ENCODE measurements around the gene RBM15.

The RBM15 gene

GRCh38 chr1:110340207-110340468 lies 961 bp downstream of the RBM15 start:
- H3K9me2 ChIP-seq (ENCODE audit: low read depth, low read length) = no peaks in the 10 kb centered on the region
- H3K79me2 ChIP-seq (ENCODE audit: insufficient read depth, low read length) = peaks cover 55% of the 10 kb centered on the region

GRCh38 chr1:110341146-110341871 lies 2.1 kb downstream of the RBM15 start:
- H3K4me1 ChIP-seq (ENCODE audit: insufficient read depth, low read length, severe bottlenecking) = peaks cover 73% of the 10 kb centered on the region
- H3K9me2 ChIP-seq (ENCODE audit: low read depth, low read length) = no peaks in the 10 kb centered on the region
- peak overlapping the region; percentile 74 for H3K4me2 ChIP-seq (ENCODE audit: low read length)
- H3K9me3 ChIP-seq (ENCODE audit: low read length) = no peaks in the 10 kb centered on the region
- peaks cover 60% of the 10 kb centered on the region for H3K36me3 ChIP-seq (ENCODE audit: insufficient read depth, low read length)
- H3K27me3 ChIP-seq (ENCODE audit: insufficient read depth, low read length) = no peaks in the 10 kb centered on the region
- peaks cover 4% of the 10 kb centered on the region; the same call in 1 of the 2 replicates for H4K20me1 ChIP-seq (ENCODE audit: insufficient read depth, low read length)
- peak overlapping the region; percentile 92 for H3K9ac ChIP-seq (ENCODE audit: low read length)
- peak overlapping the region; percentile 12 for H3K27ac ChIP-seq (ENCODE audit: low read depth, low read length, poor library complexity, severe bottlenecking)
- TF ChIP-seq EZH2 (IDR thresholded peaks at IDR 0.05; ENCODE audit: borderline replicate concordance, low read length) = no peak
- no peak for TF ChIP-seq CTCF (IDR thresholded peaks at IDR 0.05; ENCODE audit: low read length)
- H3K79me2 ChIP-seq (ENCODE audit: insufficient read depth, low read length) = peaks cover 67% of the 10 kb centered on the region
- H3K4me3 ChIP-seq (ENCODE audit: low read depth, low read length, poor library complexity, severe bottlenecking) = peak overlapping the region; percentile 82
- no peaks in the 10 kb centered on the region for H3F3A ChIP-seq (ENCODE audit: insufficient read depth, low read length)
- no peak overlapping the region for H2AFZ ChIP-seq (ENCODE audit: low read length)

More at GRCh38 chr1:110340207-110340468, 961 bp downstream of the RBM15 start:
- H3K4me1 ChIP-seq (ENCODE audit: insufficient read depth, low read length, severe bottlenecking) = peaks cover 62% of the 10 kb centered on the region
- H3K4me3 ChIP-seq (ENCODE audit: low read depth, low read length, poor library complexity, severe bottlenecking) = peak overlapping the region; percentile 82
- TF ChIP-seq CTCF (IDR thresholded peaks at IDR 0.05; ENCODE audit: low read length) (peak; percentile 9; the same call in 1 of the 2 replicates), EZH2 (IDR thresholded peaks at IDR 0.05; ENCODE audit: borderline replicate concordance, low read length) (no peak)
- H4K20me1 ChIP-seq (ENCODE audit: insufficient read depth, low read length) = peaks cover 4% of the 10 kb centered on the region; the same call in 1 of the 2 replicates
- H2AFZ ChIP-seq (ENCODE audit: low read length) = no peak overlapping the region
- no peaks in the 10 kb centered on the region for H3K27me3 ChIP-seq (ENCODE audit: insufficient read depth, low read length)
- H3K4me2 ChIP-seq (ENCODE audit: low read length) = peak overlapping the region; percentile 74
- peak overlapping the region; percentile 97 for H3K27ac ChIP-seq (ENCODE audit: low read depth, low read length, poor library complexity, severe bottlenecking)
- peak overlapping the region; percentile 92 for H3K9ac ChIP-seq (ENCODE audit: low read length)
- H3F3A ChIP-seq (ENCODE audit: insufficient read depth, low read length) = no peaks in the 10 kb centered on the region
- peaks cover 50% of the 10 kb centered on the region for H3K36me3 ChIP-seq (ENCODE audit: insufficient read depth, low read length)
- no peaks in the 10 kb centered on the region for H3K9me3 ChIP-seq (ENCODE audit: low read length)

- Histone ChIP-seq H3K4me2 (ENCODE audit: low read length) (peak overlapping the region; percentile 74), H3K4me3 (ENCODE audit: low read depth, low read length, poor library complexity, severe bottlenecking) (peak overlapping the region; percentile 82), H2AFZ (ENCODE audit: low read length) (no peak overlapping the region), H3K9me3 (ENCODE audit: low read length) (no peaks in the 10 kb centered on the region), H3K4me1 (ENCODE audit: insufficient read depth, low read length, severe bottlenecking) (peaks cover 74% of the 10 kb centered on the region), H3K9ac (ENCODE audit: low read length) (peak overlapping the region; percentile 92), H3K36me3 (ENCODE audit: insufficient read depth, low read length) (peaks cover 66% of the 10 kb centered on the region), H3K27me3 (ENCODE audit: insufficient read depth, low read length) (no peaks in the 10 kb centered on the region), H3K9me2 (ENCODE audit: low read depth, low read length) (no peaks in the 10 kb centered on the region), H3F3A (ENCODE audit: insufficient read depth, low read length) (no peaks in the 10 kb centered on the region), H4K20me1 (ENCODE audit: insufficient read depth, low read length) (peaks cover 4% of the 10 kb centered on the region; the same call in 1 of the 2 replicates), H3K79me2 (ENCODE audit: insufficient read depth, low read length) (peaks cover 73% of the 10 kb centered on the region), H3K27ac (ENCODE audit: low read depth, low read length, poor library complexity, severe bottlenecking) (no peak overlapping the region)
- TF ChIP-seq CTCF (IDR thresholded peaks at IDR 0.05; ENCODE audit: low read length) (no peak), EZH2 (IDR thresholded peaks at IDR 0.05; ENCODE audit: borderline replicate concordance, low read length) (no peak)
Measured at GRCh38 chr1:110341872-110342331, 2.7 kb downstream of the RBM15 start.

Measured in OCI-LY1 (cell line).